Body of pancreas (tissue), 4 donors: ENCODE measurements around the gene GRHL3. TPM values are rescaled to one million over a fixed set of nuclear protein-coding genes. Genes with fewer than 3 reads are reported as not detected.

Experiments
- ATAC-seq: fragments of 150-250 bp; one replicate; pipeline ENCODE4 v1.9.1; 2016
- DNase-seq, 4 donors: peaks; one replicate each; pipeline ENCODE4 v3.0.0-alpha.2; 2019
- H3K27ac ChIP-seq, 4 donors: fragments of 200-600 bp; sonication (generic); 1 replicate in 3 of 4; 2 replicates in 1 of 4; pipeline versions ENCODE4 v1.5.1 to v1.6.1; 2016 to 2019; ENCODE audit warnings: mild to moderate bottlenecking in 1 of 4, mixed read lengths in 1 of 4, moderate library complexity in 1 of 4
- H3K27me3 ChIP-seq, 2 donors: fragments of 200-600 bp; sonication (generic); one replicate each; pipeline ENCODE4 v1.6.0; 2016; ENCODE audit warnings: mild to moderate bottlenecking in 1 of 2
- H3K36me3 ChIP-seq, 2 donors: fragments of 200-600 bp; sonication (generic); replicated peaks in 1 of 2; 2 replicates each; pipeline ENCODE4 v1.5.1; 2016; ENCODE audit warnings: low read depth in 2 of 2; ENCODE audit not compliant: insufficient read depth in 1 of 2
- H3K4me1 ChIP-seq: fragments of 200-600 bp; sonication (generic); one replicate; pipeline ENCODE4 v1.6.0; 2016
- H3K4me3 ChIP-seq, 2 donors: fragments of 200-600 bp; sonication (generic); 1 replicate in 1 of 2; 2 replicates in 1 of 2; pipeline ENCODE4 v1.5.1; 2016 to 2019
- H3K9me3 ChIP-seq, 3 donors: fragments of 200-600 bp; sonication (generic); 1 replicate in 2 of 3; 2 replicates in 1 of 3; pipeline ENCODE4 v1.5.1; 2016
- POLR2A ChIP-seq, 3 donors: fragments of 450-650 bp; IDR thresholded peaks; one replicate each; pipeline ENCODE4 v1.6.1; 2016; ENCODE audit warnings: antibody characterized with exemption in 3 of 3, mild to moderate bottlenecking in 2 of 3
- WGBS, 2 donors: methylation state at CpG; one replicate each; pipeline ENCODE4 v1.1.5; 2017; 5-methylcytosine and 5-hydroxymethylcytosine counted together
- intact Hi-C: fragments of 100-400 bp; cut with DNase I; formaldehyde crosslinking; loops from one replicate; pipeline ENCODE4 v1.15.1; 2023
- total RNA-seq, 2 donors: library from RNA; depleted of rRNA; stranded (reverse); fragments of >200 nt; gene quantifications; one replicate each; pipeline ENCODE4 v1.1.0, GENCODE V29; 2016
- TF ChIP-seq, protein P1 (sequence below), 7 experiments: fragments of 450-650 bp in 4 of 7; fragments of 200-600 bp in 3 of 7; sonication (generic) in 3 of 7; IDR thresholded peaks; one replicate each; pipeline ENCODE4 v1.5.1; 2016 to 2019; ENCODE audit warnings: antibody characterized with exemption in 7 of 7

GRHL3 gene
- total RNA-seq, 2 donors from 2014 or later, result not detected

DNA sequence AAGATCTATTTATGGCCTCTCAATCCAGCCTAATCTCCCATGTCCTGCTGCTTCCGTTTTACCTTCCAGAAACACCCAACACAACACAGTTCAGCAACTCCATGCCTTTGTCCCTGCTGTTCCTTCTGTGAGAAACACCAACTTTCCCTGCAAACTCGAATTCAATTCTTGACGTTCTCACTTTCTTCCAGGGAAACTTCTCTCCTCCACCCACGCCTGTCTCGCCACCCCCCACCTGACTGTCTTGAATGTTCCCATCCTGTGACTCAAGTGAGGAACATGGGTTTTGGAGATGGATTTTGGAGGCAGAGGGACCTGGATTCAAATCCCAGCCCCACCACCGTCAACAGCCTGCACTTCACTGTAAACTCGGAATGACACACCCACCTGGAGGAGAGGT is 44.8 kb downstream of the GRHL3 start:
- no peaks in the 10 kb centered on the region for H3K36me3 ChIP-seq
- H3K27ac ChIP-seq, result no peak overlapping the region
- DNase-seq (no peak), ATAC-seq (no peak)
- no peaks in the 10 kb centered on the region for H3K9me3 ChIP-seq
- no peak overlapping the region for H3K4me3 ChIP-seq
- WGBS, 2 donors, result 82 to 89% methylated on average over 7 of the region's 7 CpGs
- intact Hi-C loops, result no loop called here
- H3K4me1 ChIP-seq, result no peaks in the 10 kb centered on the region
- TF ChIP-seq POLR2A (IDR thresholded peaks at IDR 0.05), result no peak
- TF ChIP-seq, protein P1, sequence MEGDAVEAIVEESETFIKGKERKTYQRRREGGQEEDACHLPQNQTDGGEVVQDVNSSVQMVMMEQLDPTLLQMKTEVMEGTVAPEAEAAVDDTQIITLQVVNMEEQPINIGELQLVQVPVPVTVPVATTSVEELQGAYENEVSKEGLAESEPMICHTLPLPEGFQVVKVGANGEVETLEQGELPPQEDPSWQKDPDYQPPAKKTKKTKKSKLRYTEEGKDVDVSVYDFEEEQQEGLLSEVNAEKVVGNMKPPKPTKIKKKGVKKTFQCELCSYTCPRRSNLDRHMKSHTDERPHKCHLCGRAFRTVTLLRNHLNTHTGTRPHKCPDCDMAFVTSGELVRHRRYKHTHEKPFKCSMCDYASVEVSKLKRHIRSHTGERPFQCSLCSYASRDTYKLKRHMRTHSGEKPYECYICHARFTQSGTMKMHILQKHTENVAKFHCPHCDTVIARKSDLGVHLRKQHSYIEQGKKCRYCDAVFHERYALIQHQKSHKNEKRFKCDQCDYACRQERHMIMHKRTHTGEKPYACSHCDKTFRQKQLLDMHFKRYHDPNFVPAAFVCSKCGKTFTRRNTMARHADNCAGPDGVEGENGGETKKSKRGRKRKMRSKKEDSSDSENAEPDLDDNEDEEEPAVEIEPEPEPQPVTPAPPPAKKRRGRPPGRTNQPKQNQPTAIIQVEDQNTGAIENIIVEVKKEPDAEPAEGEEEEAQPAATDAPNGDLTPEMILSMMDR (IDR thresholded peaks at IDR 0.05), result no peak
- H3K27me3 ChIP-seq, result no peaks in the 10 kb centered on the region

DNA sequence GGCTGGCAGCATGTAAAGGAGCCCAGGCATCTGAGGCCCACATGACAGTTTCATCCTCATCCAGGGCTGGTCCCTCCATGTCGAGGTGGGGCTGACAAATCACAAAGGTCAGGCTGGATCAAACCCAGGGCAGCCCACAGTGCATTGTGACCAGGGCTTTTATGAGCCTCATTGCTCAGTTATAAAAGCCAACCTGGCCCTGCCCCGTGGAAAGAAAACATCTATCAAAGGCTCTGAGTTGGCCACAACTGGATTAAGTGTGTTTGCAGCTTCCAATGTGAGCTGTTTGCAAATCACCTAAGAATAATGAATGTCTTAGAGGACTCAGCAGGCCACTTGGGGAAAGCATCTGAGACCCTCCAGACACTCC is 45.4 kb downstream of the GRHL3 start:
- no peak for ATAC-seq
- no peak for DNase-seq

DNA sequence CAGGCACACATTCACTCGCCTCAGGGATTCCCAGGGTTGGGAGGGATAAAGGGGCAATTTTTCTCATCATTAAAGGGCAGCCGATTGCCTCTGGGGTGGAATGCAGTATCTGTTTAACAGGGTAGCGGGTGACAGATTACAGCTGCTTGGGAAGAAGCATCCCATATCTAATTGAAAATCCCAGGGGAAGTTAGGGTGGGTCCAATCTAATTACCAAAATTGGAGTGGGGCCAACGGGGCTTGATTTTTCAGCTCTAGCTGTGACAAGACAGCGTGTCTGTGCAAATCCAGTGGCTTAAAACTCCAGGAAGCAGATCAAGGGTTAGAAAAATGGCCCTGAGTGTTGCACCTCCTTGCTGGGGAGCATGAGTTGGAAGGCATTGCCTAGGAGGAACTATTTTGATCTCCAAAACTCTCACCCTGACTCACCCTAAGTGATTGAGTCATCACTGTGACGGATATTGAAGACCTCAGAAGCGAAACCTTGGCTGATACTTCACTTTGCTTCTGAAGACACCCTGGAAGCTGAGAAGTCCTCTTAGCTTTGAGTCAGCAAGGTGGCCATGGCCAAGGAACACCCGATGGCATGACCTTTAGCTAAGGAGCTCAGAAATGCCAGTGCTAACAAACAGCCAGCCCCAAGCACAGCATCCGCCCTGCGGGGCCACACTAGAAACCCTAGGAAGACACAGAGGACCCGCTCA is 46.0 kb downstream of the GRHL3 start:
- intact Hi-C loops, result no loop called here
- Histone ChIP-seq H3K27ac (no peak overlapping the region), H3K4me3 (no peak overlapping the region), H3K36me3 (no peaks in the 10 kb centered on the region), H3K27me3 (no peaks in the 10 kb centered on the region), H3K9me3 (no peaks in the 10 kb centered on the region), H3K4me1 (no peaks in the 10 kb centered on the region)
- TF ChIP-seq POLR2A (IDR thresholded peaks at IDR 0.05), result no peak
- TF ChIP-seq, protein P1 (IDR thresholded peaks at IDR 0.05), result no peak
- no peak for ATAC-seq
- 82 to 87% methylated on average over 11 of the region's 11 CpGs for WGBS, 2 donors
- DNase-seq, result peak in 1 of 4 donors; percentile 7

More for the DNA sequence above, 45.4 kb downstream of the GRHL3 start:
- intact Hi-C loops, result no loop called here
- H3K9me3 ChIP-seq, result no peaks in the 10 kb centered on the region
- no peaks in the 10 kb centered on the region for H3K36me3 ChIP-seq
- H3K27me3 ChIP-seq, result no peaks in the 10 kb centered on the region
- no peak overlapping the region for H3K4me3 ChIP-seq
- H3K4me1 ChIP-seq, result no peaks in the 10 kb centered on the region
- no peak overlapping the region for H3K27ac ChIP-seq
- no peak for TF ChIP-seq POLR2A (IDR thresholded peaks at IDR 0.05)
- TF ChIP-seq, protein P1 (IDR thresholded peaks at IDR 0.05), result no peak
- WGBS, 2 donors, result 66 to 71% methylated on average over 1 to 2 of the region's 2 CpGs

DNA sequence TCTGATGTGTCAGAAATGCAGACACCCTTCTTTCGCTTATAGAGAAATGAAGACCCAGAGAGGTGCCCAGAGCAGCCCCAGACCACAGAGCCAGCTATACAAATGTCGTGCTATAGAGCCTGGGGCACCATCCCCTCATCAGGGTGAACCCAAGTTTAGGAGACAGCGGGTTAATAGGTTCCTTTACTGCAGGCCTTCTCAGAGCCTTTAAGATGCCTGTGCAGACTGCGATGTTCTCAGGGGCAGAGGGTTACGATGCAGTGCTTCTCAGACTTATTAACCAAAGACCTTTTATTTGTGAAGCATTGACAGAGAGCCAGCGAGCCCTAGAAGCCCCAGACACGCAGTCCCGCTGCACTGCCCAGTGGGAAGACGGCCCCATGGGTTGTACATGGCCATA is 47.5 kb downstream of the GRHL3 start:
- WGBS, 2 donors, result 93 to 98% methylated on average over 8 to 9 of the region's 9 CpGs
- no peak overlapping the region for H3K4me3 ChIP-seq
- H3K27ac ChIP-seq, result no peak overlapping the region
- no peaks in the 10 kb centered on the region for H3K9me3 ChIP-seq
- no peaks in the 10 kb centered on the region for H3K36me3 ChIP-seq
- ATAC-seq (no peak), DNase-seq (no peak)
- intact Hi-C loops, result no loop called here
- H3K27me3 ChIP-seq, result no peaks in the 10 kb centered on the region
- no peaks in the 10 kb centered on the region for H3K4me1 ChIP-seq
- TF ChIP-seq POLR2A (IDR thresholded peaks at IDR 0.05), result no peak
- TF ChIP-seq, protein P1 (IDR thresholded peaks at IDR 0.05), result no peak

DNA sequence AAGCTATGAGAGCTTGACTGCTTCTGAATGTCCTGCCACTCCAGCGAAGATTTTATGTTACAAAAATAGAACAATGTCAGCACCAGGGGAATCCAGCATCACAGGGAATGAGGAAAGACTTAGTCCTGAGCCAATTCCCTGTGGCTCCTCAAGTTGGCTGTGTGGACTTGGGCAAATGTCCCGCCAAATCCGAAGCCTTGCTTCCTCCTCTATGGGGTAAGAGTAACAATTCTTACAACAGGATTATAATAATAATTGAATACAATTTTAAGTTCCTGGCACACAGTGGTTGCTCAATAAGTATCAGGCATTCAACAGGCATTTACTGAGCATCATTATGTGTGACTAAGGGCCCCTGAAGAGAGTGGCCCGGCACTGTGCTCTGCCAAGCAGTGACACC is 50.0 kb downstream of the GRHL3 start:
- intact Hi-C loops, result no loop called here
- no peaks in the 10 kb centered on the region for H3K4me1 ChIP-seq
- H3K27ac ChIP-seq, result no peak overlapping the region
- H3K36me3 ChIP-seq, result no peaks in the 10 kb centered on the region
- no peaks in the 10 kb centered on the region for H3K27me3 ChIP-seq
- H3K9me3 ChIP-seq, result no peaks in the 10 kb centered on the region
- ATAC-seq (no peak), DNase-seq (peak in 1 of 4 donors; percentile 16)
- TF ChIP-seq POLR2A (IDR thresholded peaks at IDR 0.05), result no peak
- TF ChIP-seq, protein P1 (IDR thresholded peaks at IDR 0.05), result no peak
- H3K4me3 ChIP-seq, result no peak overlapping the region
- WGBS, 2 donors, result 89 to 90% methylated on average over 4 of the region's 4 CpGs
